MG63 (cell line): ENCODE measurements around the gene NCKAP5. TPM values are rescaled to one million over a fixed set of nuclear protein-coding genes. Genes with fewer than 3 reads are reported as not detected.
A peak's percentile ranks its signal among the peaks of the same experiment; 100 is the strongest.

Experiments used
- DNase-seq: peaks from one replicate; pipeline ENCODE4 v3.0.0-alpha.2; 2020
- H3K27me3 ChIP-seq: fragments of 250-450 bp; sonication (Bioruptor Pico); 2 replicates; pipeline ENCODE4 v1.5.1; 2020; ENCODE audit warnings: mild to moderate bottlenecking, moderate library complexity
- H3K36me3 ChIP-seq: fragments of 250-450 bp; sonication (Bioruptor Pico); 2 replicates; pipeline ENCODE4 v1.5.1; 2020; ENCODE audit warnings: mild to moderate bottlenecking, moderate library complexity
- H3K4me3 ChIP-seq: fragments of 250-450 bp; sonication (Bioruptor Pico); 2 replicates; pipeline ENCODE4 v1.5.1; 2020; ENCODE audit warnings: mild to moderate bottlenecking, moderate library complexity
- H3K9me3 ChIP-seq: fragments of 250-450 bp; sonication (Bioruptor Pico); 2 replicates; pipeline ENCODE4 v1.5.1; 2020; ENCODE audit warnings: mild to moderate bottlenecking, moderate library complexity
- total RNA-seq: library from RNA; depleted of rRNA; stranded (reverse); fragments of >200 nt; shearing (Covaris generic); gene quantifications from 2 replicates; pipeline ENCODE4 v1.2.3, GENCODE V29; 2014; ENCODE audit warnings: low replicate concordance

Gene NCKAP5
- total RNA-seq, 1 experiment from 2014 or later: not detected

GRCh38 chr2:133513893-133514292, 54.4 kb downstream of the NCKAP5 start:
- Histone ChIP-seq H3K36me3 (no peaks in the 10 kb centered on the region), H3K4me3 (no peak overlapping the region), H3K9me3 (no peaks in the 10 kb centered on the region), H3K27me3 (no peaks in the 10 kb centered on the region)
- DNase-seq: no peak

- Histone ChIP-seq H3K36me3 (no peaks in the 10 kb centered on the region), H3K9me3 (no peaks in the 10 kb centered on the region), H3K4me3 (no peak overlapping the region), H3K27me3 (no peaks in the 10 kb centered on the region)
- DNase-seq: no peak
Observed at GRCh38 chr2:133512121-133512520, 56.1 kb downstream of the NCKAP5 start.

- Histone ChIP-seq H3K36me3 (no peaks in the 10 kb centered on the region), H3K27me3 (no peaks in the 10 kb centered on the region), H3K4me3 (no peak overlapping the region), H3K9me3 (no peaks in the 10 kb centered on the region)
- DNase-seq: no peak
Observed at GRCh38 chr2:133511679-133512078, 56.6 kb downstream of the NCKAP5 start.

- Histone ChIP-seq H3K27me3 (no peaks in the 10 kb centered on the region), H3K9me3 (no peaks in the 10 kb centered on the region), H3K36me3 (no peaks in the 10 kb centered on the region), H3K4me3 (no peak overlapping the region)
- DNase-seq: no peak
Observed at GRCh38 chr2:133509777-133510176, 58.5 kb downstream of the NCKAP5 start.

- no peaks in the 10 kb centered on the region for H3K9me3 ChIP-seq
- H3K4me3 ChIP-seq: no peak overlapping the region
- no peak for DNase-seq
- no peaks in the 10 kb centered on the region for H3K36me3 ChIP-seq
- no peaks in the 10 kb centered on the region for H3K27me3 ChIP-seq
Observed at GRCh38 chr2:133508546-133509165, 59.6 kb downstream of the NCKAP5 start.

- DNase-seq: no peak
- no peaks in the 10 kb centered on the region for H3K27me3 ChIP-seq
- no peaks in the 10 kb centered on the region for H3K36me3 ChIP-seq
- H3K9me3 ChIP-seq: no peaks in the 10 kb centered on the region
- no peak overlapping the region for H3K4me3 ChIP-seq
Observed at GRCh38 chr2:133506996-133507395, 61.3 kb downstream of the NCKAP5 start.

GRCh38 chr2:133504566-133505505, 63.4 kb downstream of the NCKAP5 start:
- H3K27me3 ChIP-seq: no peaks in the 10 kb centered on the region
- DNase-seq: peak; percentile 56
- no peak overlapping the region for H3K4me3 ChIP-seq
- no peaks in the 10 kb centered on the region for H3K9me3 ChIP-seq
- H3K36me3 ChIP-seq: no peaks in the 10 kb centered on the region

- Histone ChIP-seq H3K36me3 (no peaks in the 10 kb centered on the region), H3K9me3 (no peaks in the 10 kb centered on the region), H3K27me3 (no peaks in the 10 kb centered on the region), H3K4me3 (no peak overlapping the region)
- DNase-seq: no peak
Observed at GRCh38 chr2:133503927-133504326, 64.3 kb downstream of the NCKAP5 start.

- no peak for DNase-seq
- no peak overlapping the region for H3K4me3 ChIP-seq
- H3K36me3 ChIP-seq: no peaks in the 10 kb centered on the region
- no peaks in the 10 kb centered on the region for H3K9me3 ChIP-seq
- no peaks in the 10 kb centered on the region for H3K27me3 ChIP-seq
Observed at GRCh38 chr2:133503323-133503722, 64.9 kb downstream of the NCKAP5 start.

- no peaks in the 10 kb centered on the region for H3K9me3 ChIP-seq
- DNase-seq: no peak
- H3K36me3 ChIP-seq: no peaks in the 10 kb centered on the region
- no peaks in the 10 kb centered on the region for H3K27me3 ChIP-seq
- no peak overlapping the region for H3K4me3 ChIP-seq
Observed at GRCh38 chr2:133502678-133503077, 65.6 kb downstream of the NCKAP5 start.

GRCh38 chr2:133500917-133501316, 67.3 kb downstream of the NCKAP5 start:
- no peak overlapping the region for H3K4me3 ChIP-seq
- DNase-seq: no peak
- H3K27me3 ChIP-seq: no peaks in the 10 kb centered on the region
- H3K36me3 ChIP-seq: no peaks in the 10 kb centered on the region
- H3K9me3 ChIP-seq: no peaks in the 10 kb centered on the region

GRCh38 chr2:133498662-133499585, 69.3 kb downstream of the NCKAP5 start:
- no peak for DNase-seq
- Histone ChIP-seq H3K9me3 (no peaks in the 10 kb centered on the region), H3K27me3 (no peaks in the 10 kb centered on the region), H3K36me3 (no peaks in the 10 kb centered on the region), H3K4me3 (no peak overlapping the region)

- DNase-seq: no peak
- Histone ChIP-seq H3K9me3 (no peaks in the 10 kb centered on the region), H3K4me3 (no peak overlapping the region), H3K27me3 (no peaks in the 10 kb centered on the region), H3K36me3 (no peaks in the 10 kb centered on the region)
Observed at GRCh38 chr2:133497951-133498565, 70.2 kb downstream of the NCKAP5 start.

- no peak for DNase-seq
- Histone ChIP-seq H3K27me3 (no peaks in the 10 kb centered on the region), H3K4me3 (no peak overlapping the region), H3K9me3 (no peaks in the 10 kb centered on the region), H3K36me3 (no peaks in the 10 kb centered on the region)
Observed at GRCh38 chr2:133497270-133497893, 70.9 kb downstream of the NCKAP5 start.

- Histone ChIP-seq H3K9me3 (no peaks in the 10 kb centered on the region), H3K4me3 (no peak overlapping the region), H3K27me3 (no peaks in the 10 kb centered on the region), H3K36me3 (no peaks in the 10 kb centered on the region)
- no peak for DNase-seq
Observed at GRCh38 chr2:133496501-133497269, 71.6 kb downstream of the NCKAP5 start.
